Right lobe of liver (tissue), 6 donors: Measurements from ENCODE around the gene ZNF620. TPM values are rescaled to one million over a fixed set of nuclear protein-coding genes. Genes with fewer than 3 reads are reported as not detected.

Experiments used
- ATAC-seq, 4 donors: fragments of 200-7000 bp; cut with Tn5 transposase; one replicate each; pipeline ENCODE4 v1.9.1; 2020; ENCODE audit warnings: mild to moderate bottlenecking in 4 of 4, moderate library complexity in 4 of 4
- DNase-seq, 3 donors: peaks; one replicate each; pipeline ENCODE4 v3.0.0-alpha.2; 2020
- H3K27ac ChIP-seq, 3 donors: fragments of 200-600 bp; one replicate each; pipeline ENCODE4 v1.8.0; 2022
- H3K27me3 ChIP-seq, 2 donors: fragments of 200-600 bp; one replicate each; pipeline ENCODE4 v1.8.0; 2022
- H3K36me3 ChIP-seq, 4 donors: fragments of 200-600 bp; sonication (generic) in 1 of 4; one replicate each; pipeline versions ENCODE4 v1.5.1 to v1.8.0; 2017 to 2022; ENCODE audit warnings: control low read depth in 1 of 4
- H3K4me1 ChIP-seq, 4 donors: fragments of 200-600 bp; sonication (generic) in 1 of 4; one replicate each; pipeline versions ENCODE4 v1.5.1 to v1.8.0; 2017 to 2022; ENCODE audit warnings: control low read depth in 1 of 4
- H3K4me3 ChIP-seq, 3 donors: fragments of 200-600 bp; one replicate each; pipeline ENCODE4 v1.8.0; 2022
- H3K9me3 ChIP-seq, 4 donors: fragments of 200-600 bp; sonication (generic) in 1 of 4; one replicate each; pipeline versions ENCODE4 v1.5.1 to v1.8.0; 2017 to 2022; ENCODE audit warnings: control low read depth in 1 of 4
- POLR2A ChIP-seq: fragments of 450-650 bp; IDR thresholded peaks from one replicate; pipeline ENCODE4 v1.6.1; 2017; ENCODE audit warnings: antibody characterized with exemption, mild to moderate bottlenecking
- WGBS: methylation state at CpG from one replicate; pipeline ENCODE4 v1.1.6; 2018; ENCODE audit warnings: low coverage, low lambda C conversion rate; ENCODE audit not compliant: insufficient coverage; ENCODE audit errors: missing lambda C conversion rate; 5-methylcytosine and 5-hydroxymethylcytosine counted together
- intact Hi-C, 2 donors: fragments of 100-400 bp; cut with DNase I; formaldehyde crosslinking; loops; one replicate each; pipeline versions ENCODE4 v1.11.2 to v1.14.1; 2022
- small RNA-seq, 2 experiments: library from RNA; depleted of rRNA; stranded (forward); fragments of <200 nt; gene quantifications; one replicate each; pipeline ENCODE3, GENCODE V24; 2016
- total RNA-seq, 6 experiments: library from RNA; depleted of rRNA in 2 of 6; stranded (reverse); fragments of >200 nt in 2 of 6; fragmentation: NEBNext Ultra II Directional in 3 of 6; extraction: Animal tissue kit (Norgen Biotek cat#: 25700) in 3 of 6; gene quantifications; one replicate each; pipeline versions ENCODE4 v1.1.0 to v1.2.4, GENCODE V29; 2016 to 2023
- TF ChIP-seq, protein P1 (sequence below), 4 donors: fragments of 200-600 bp in 3 of 4; fragments of 450-650 bp in 1 of 4; IDR thresholded peaks; one replicate each; pipeline versions ENCODE4 v1.5.1 to v1.8.0; 2016 to 2022; ENCODE audit warnings: antibody characterized with exemption in 4 of 4, mild to moderate bottlenecking in 2 of 4
- donor health status: DM: no; HTN: yes; CAD: no.
- donor health status: DM: no; HTN: no; CAD: no.
- donor health status: DM: no; HTN: no; CAD: no.
- donor health status: DM: no; HTN: yes; CAD: no.
- donor health status: DM: no; HTN: yes; CAD: no.

The ZNF620 gene
- total RNA-seq, 6 experiments from 2014 or later: 1.1 to 2.3 (median 1.6) TPM

DNA sequence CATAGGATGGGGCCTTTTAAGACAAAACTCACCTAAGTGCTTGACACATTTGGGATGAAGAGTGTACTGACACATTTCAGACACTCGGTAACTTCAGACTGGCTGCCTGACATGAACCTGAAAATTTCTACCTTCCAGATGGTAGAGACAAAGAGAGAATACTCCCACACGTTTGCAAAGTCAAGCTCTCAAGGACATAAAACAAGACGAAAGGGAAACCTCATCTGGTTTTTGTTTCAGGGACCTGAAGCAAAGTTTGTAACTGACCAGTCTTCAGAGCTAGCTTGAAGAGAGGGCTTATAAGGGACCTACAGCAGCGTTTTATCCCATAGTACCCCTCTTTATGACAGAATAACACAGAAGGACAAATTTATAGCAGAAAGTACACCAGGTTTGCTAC, 60.9 kb downstream of the ZNF620 start:
- TF ChIP-seq, protein P1, sequence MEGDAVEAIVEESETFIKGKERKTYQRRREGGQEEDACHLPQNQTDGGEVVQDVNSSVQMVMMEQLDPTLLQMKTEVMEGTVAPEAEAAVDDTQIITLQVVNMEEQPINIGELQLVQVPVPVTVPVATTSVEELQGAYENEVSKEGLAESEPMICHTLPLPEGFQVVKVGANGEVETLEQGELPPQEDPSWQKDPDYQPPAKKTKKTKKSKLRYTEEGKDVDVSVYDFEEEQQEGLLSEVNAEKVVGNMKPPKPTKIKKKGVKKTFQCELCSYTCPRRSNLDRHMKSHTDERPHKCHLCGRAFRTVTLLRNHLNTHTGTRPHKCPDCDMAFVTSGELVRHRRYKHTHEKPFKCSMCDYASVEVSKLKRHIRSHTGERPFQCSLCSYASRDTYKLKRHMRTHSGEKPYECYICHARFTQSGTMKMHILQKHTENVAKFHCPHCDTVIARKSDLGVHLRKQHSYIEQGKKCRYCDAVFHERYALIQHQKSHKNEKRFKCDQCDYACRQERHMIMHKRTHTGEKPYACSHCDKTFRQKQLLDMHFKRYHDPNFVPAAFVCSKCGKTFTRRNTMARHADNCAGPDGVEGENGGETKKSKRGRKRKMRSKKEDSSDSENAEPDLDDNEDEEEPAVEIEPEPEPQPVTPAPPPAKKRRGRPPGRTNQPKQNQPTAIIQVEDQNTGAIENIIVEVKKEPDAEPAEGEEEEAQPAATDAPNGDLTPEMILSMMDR (IDR thresholded peaks at IDR 0.05): no peak
- no peak for TF ChIP-seq POLR2A
- ATAC-seq: no peak
- Histone ChIP-seq H3K27ac (no peak overlapping the region), H3K4me3 (no peak overlapping the region), H3K9me3 (no peaks in the 10 kb centered on the region), H3K4me1 (no peaks in the 10 kb centered on the region), H3K27me3 (no peaks in the 10 kb centered on the region), H3K36me3 (no peaks in the 10 kb centered on the region)
- 66% methylated on average over 4 of the region's 4 CpGs for WGBS
- DNase-seq: no peak
- intact Hi-C loops: no loop called here

Small RNA genes within 50 kb of the gene (small RNA-seq; reads per million reads assigned to genes)
- gene RNU5B-2P: 0 reads per million in 2 experiments

Other genes with a start within 250 kb of the ZNF620 start
- 10 to 100 TPM; 11.1 to 26.2 (median 20.5) TPM for gene EIF1B, start 196.3 kb upstream of the ZNF620 start, total RNA-seq
- gene ENTPD3, start 118.9 kb upstream of the ZNF620 start, total RNA-seq: not detected
- gene RPL14, start 48.7 kb upstream of the ZNF620 start, total RNA-seq: 100 to 1,000 TPM; 173 to 573 (median 551) TPM
- 1 to 10 TPM; 2.0 to 5.2 (median 4.5) TPM for gene ZNF619, start 28.9 kb upstream of the ZNF620 start, total RNA-seq
- gene ZNF621, start 18.9 kb downstream of the ZNF620 start, total RNA-seq: 10 to 100 TPM in 1 of 6 experiments, 1 to 10 TPM in 5; 4.9 to 11.1 (median 7.8) TPM